Endothelial cell of umbilical vein (primary cell): ENCODE data around the gene PDE1C. TPM values are rescaled to one million over a fixed set of nuclear protein-coding genes. Genes with fewer than 3 reads are reported as not detected.

Experiments used
- BruUV-seq: library from RNA; stranded (reverse); fragments of 400-500 nt; replicated peaks from 2 replicates; lab custom pipeline; 2021; lab: Mats Ljungman, UMichigan
- CTCF ChIA-PET: fragments of 300-600, 350-600 bp; sonication (Branson Sonifier 250); formaldehyde crosslinking; loops from one replicate; lab custom pipeline; 2021; ENCODE audit warnings: antibody characterized with exemption, inconsistent platforms; lab: Charles Lee
- POLR2A ChIA-PET: fragments of 300-600, 350-600 bp; sonication (Branson Sonifier 250); formaldehyde crosslinking; loops from one replicate; lab custom pipeline; 2021; ENCODE audit warnings: antibody characterized with exemption, inconsistent platforms; lab: Charles Lee
- DNase-seq: peaks from one replicate; pipeline ENCODE4 v3.0.0-alpha.2; 2011; ENCODE audit warnings: low read depth, low spot score
- FAIRE-seq: peaks from 2 replicates; lab custom pipeline; 2011; peaks lifted over from hg19 to GRCh38; lab: Jason Lieb, UNC
- H2AFZ ChIP-seq: 2 replicates; pipeline ENCODE4 v1.6.0; 2012; ENCODE audit warnings: low read depth, low read length, control low read depth, inconsistent platforms
- H3K27ac ChIP-seq: 2 replicates; pipeline ENCODE4 v1.5.1; 2011; ENCODE audit warnings: low read depth, mild to moderate bottlenecking, control low read depth, low read length, moderate library complexity; ENCODE audit not compliant: insufficient read depth
- H3K27me3 ChIP-seq, 2 experiments: 2 replicates each; pipeline versions ENCODE4 v1.6.0 to v1.6.1; 2011; ENCODE audit warnings: low read length in 2 of 2, mixed read lengths in 1 of 2; ENCODE audit not compliant: control insufficient read depth in 2 of 2, insufficient read depth in 2 of 2
- H3K36me3 ChIP-seq, 2 experiments: 2 replicates in 1 of 2; 3 replicates in 1 of 2; pipeline ENCODE4 v1.5.1; 2011; ENCODE audit warnings: low read length in 2 of 2, mild to moderate bottlenecking in 1 of 2, moderate library complexity in 1 of 2; ENCODE audit not compliant: control insufficient read depth in 2 of 2, insufficient read depth in 2 of 2; ENCODE audit errors: extremely low read depth in 1 of 2
- H3K4me1 ChIP-seq: 3 replicates; pipeline ENCODE4 v1.5.1; 2011; ENCODE audit warnings: mild to moderate bottlenecking, low read length; ENCODE audit not compliant: control insufficient read depth, insufficient read depth; ENCODE audit errors: extremely low read depth
- H3K4me2 ChIP-seq: 2 replicates; pipeline ENCODE4 v1.6.1; 2011; ENCODE audit warnings: low read length, control low read depth, mixed read lengths; ENCODE audit not compliant: insufficient read depth
- H3K4me3 ChIP-seq, 3 experiments: fragments of 200-600 bp in 1 of 3; sonication (generic), shearing (Covaris generic) in 1 of 3; replicated peaks in 1 of 3; 2 replicates each; pipeline ENCODE4 v1.5.1; 2011 to 2016; ENCODE audit warnings: control low read depth in 3 of 3, low read length in 3 of 3, mild to moderate bottlenecking in 2 of 3, inconsistent platforms in 1 of 3, low read depth in 1 of 3, moderate library complexity in 1 of 3; ENCODE audit not compliant: insufficient read depth in 1 of 3
- H3K79me2 ChIP-seq: 2 replicates; pipeline ENCODE4 v1.6.0; 2012; ENCODE audit warnings: low read length, inconsistent platforms; ENCODE audit not compliant: control insufficient read depth, insufficient read depth
- H3K9ac ChIP-seq: replicated peaks from 2 replicates; pipeline ENCODE3; 2011; ENCODE audit warnings: low read length, control low read depth; ENCODE audit not compliant: insufficient read depth; ENCODE audit errors: extremely low read depth
- H3K9me1 ChIP-seq: replicated peaks from 3 replicates; pipeline ENCODE4 v1.6.0; 2011; ENCODE audit warnings: mild to moderate bottlenecking, low read length; ENCODE audit not compliant: control insufficient read depth, insufficient read depth; ENCODE audit errors: extremely low read depth
- H3K9me3 ChIP-seq: replicated peaks from 2 replicates; pipeline ENCODE4 v1.5.1; 2012; ENCODE audit warnings: low read length, inconsistent platforms; ENCODE audit not compliant: control insufficient read depth, insufficient read depth
- H4K20me1 ChIP-seq: replicated peaks from 2 replicates; pipeline ENCODE3; 2011; ENCODE audit warnings: mild to moderate bottlenecking, low read length; ENCODE audit not compliant: control insufficient read depth, insufficient read depth; ENCODE audit errors: extremely low read depth
- EZH2 ChIP-seq: IDR thresholded peaks from 2 replicates; pipeline ENCODE4 v1.6.1; 2012; ENCODE audit warnings: borderline replicate concordance, low read depth, mild to moderate bottlenecking, moderate library complexity, low read length, inconsistent platforms; ENCODE audit not compliant: severe bottlenecking
- FOS ChIP-seq: IDR thresholded peaks from 2 replicates; pipeline ENCODE4 v1.6.1; 2011; ENCODE audit warnings: mild to moderate bottlenecking, low read length, moderate library complexity, borderline replicate concordance; ENCODE audit not compliant: insufficient read depth
- GATA2 ChIP-seq: IDR thresholded peaks from 2 replicates; pipeline ENCODE4 v1.7.0; 2011; ENCODE audit warnings: low read depth, mild to moderate bottlenecking, moderate library complexity, mixed read lengths, low read length; ENCODE audit not compliant: insufficient read length, insufficient read depth
- JUN ChIP-seq: IDR thresholded peaks from 2 replicates; pipeline ENCODE4 v1.6.1; 2011; ENCODE audit warnings: borderline replicate concordance, low read depth; ENCODE audit not compliant: insufficient read length, insufficient read depth
- MYC ChIP-seq: IDR thresholded peaks from one replicate; pipeline ENCODE4 v1.6.1; 2011; ENCODE audit warnings: mild to moderate bottlenecking, low read depth, low read length
- POLR2A ChIP-seq: IDR thresholded peaks from 2 replicates; pipeline ENCODE4 v1.6.1; 2012; ENCODE audit warnings: low read depth, mild to moderate bottlenecking, control low read depth, low read length
- POLR2AphosphoS5 ChIP-seq: IDR thresholded peaks from 2 replicates; pipeline ENCODE4 v1.6.1; 2012; ENCODE audit warnings: low read depth, mild to moderate bottlenecking, control low read depth, low read length, moderate library complexity; ENCODE audit not compliant: insufficient read depth
- dilution Hi-C: fragments of 300-500 bp; cut with MboI; formaldehyde crosslinking; loops from one replicate; pipeline ENCODE4 v1.15.0; 2019; ENCODE audit warnings: low sequenced_read_pairs; ENCODE audit not compliant: extremely low pct_ligation_motif_present
- intact Hi-C: fragments of 100-400 bp; cut with micrococcal nuclease; formaldehyde crosslinking; loops from one replicate; pipeline ENCODE4 v1.10.0; 2022
- polyA plus RNA-seq, 4 experiments: library from polyadenylated mRNA; depleted of rRNA in 3 of 4; stranded (reverse) in 3 of 4; unstranded in 1 of 4; fragments of >200 nt; gene quantifications; 2 replicates each; pipeline versions ENCODE4 v1.2.1 to v1.2.3, GENCODE V29; 2011 to 2012; ENCODE audit warnings: missing spikeins in 1 of 4
- total RNA-seq: library from RNA; stranded (reverse); gene quantifications from 2 replicates; pipeline ENCODE4 v1.2.3, GENCODE V29; 2021
- TF ChIP-seq, protein P1 (sequence below), 2 donors: IDR thresholded peaks; 1 replicate in 1 of 2; 2 replicates in 1 of 2; pipeline ENCODE4 v1.5.1; 2011; ENCODE audit warnings: low read length in 2 of 2, mild to moderate bottlenecking in 2 of 2, moderate library complexity in 2 of 2, control low read depth in 1 of 2, inconsistent platforms in 1 of 2, low read depth in 1 of 2; ENCODE audit not compliant: insufficient read depth in 1 of 2; ENCODE audit errors: extremely low read depth in 1 of 2
- TF ChIP-seq, protein P2 (sequence below): IDR thresholded peaks from 2 replicates; pipeline ENCODE4 v1.6.1; 2011; ENCODE audit not compliant: insufficient read depth, insufficient read length

Gene PDE1C
- total and polyA plus RNA-seq, 2 donors (not counting 3 experiments of a cell fraction or from before 2014, with no cell fraction given) = 0.90 to 3.1 TPM

DNA sequence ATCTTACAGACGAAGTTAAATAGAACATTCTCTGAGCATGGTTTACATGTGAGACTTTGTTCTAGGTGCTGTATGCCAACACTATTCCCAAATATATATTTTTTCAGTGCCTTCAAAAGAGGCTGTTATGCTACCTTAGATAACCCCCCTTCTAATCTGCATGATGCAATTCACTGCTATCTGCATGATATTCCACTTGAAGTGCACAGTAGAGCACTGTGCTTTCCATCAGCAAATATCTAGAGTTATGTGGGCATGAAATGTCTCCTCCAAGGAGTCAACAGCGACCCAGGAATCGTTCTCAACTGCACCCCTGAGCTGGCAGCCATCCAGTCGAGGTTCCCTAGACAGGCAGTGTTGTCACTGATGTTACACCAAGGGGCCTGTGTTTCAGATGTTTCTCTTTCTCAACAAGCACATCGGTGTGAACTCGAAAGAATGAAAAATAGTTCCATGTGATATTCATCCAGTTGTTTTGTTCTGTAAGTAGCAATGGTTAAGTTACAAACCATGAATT lies 88.3 kb downstream of the PDE1C start:
- POLR2A ChIA-PET = no interaction called here
- Histone ChIP-seq H3K4me2 (no peak overlapping the region), H3K27me3 (no peaks in the 10 kb centered on the region), H3K79me2 (no peaks in the 10 kb centered on the region), H3K36me3 (no peaks in the 10 kb centered on the region), H3K27ac (no peak overlapping the region), H3K9me3 (no peaks in the 10 kb centered on the region), H3K4me3 (no peak overlapping the region), H3K9ac (no peak overlapping the region), H4K20me1 (no peaks in the 10 kb centered on the region), H3K9me1 (no peaks in the 10 kb centered on the region), H3K4me1 (peaks cover 9% of the 10 kb centered on the region), H2AFZ (no peak overlapping the region)
- DNase-seq (no peak), FAIRE-seq (no peak)
- TF ChIP-seq, protein P1, sequence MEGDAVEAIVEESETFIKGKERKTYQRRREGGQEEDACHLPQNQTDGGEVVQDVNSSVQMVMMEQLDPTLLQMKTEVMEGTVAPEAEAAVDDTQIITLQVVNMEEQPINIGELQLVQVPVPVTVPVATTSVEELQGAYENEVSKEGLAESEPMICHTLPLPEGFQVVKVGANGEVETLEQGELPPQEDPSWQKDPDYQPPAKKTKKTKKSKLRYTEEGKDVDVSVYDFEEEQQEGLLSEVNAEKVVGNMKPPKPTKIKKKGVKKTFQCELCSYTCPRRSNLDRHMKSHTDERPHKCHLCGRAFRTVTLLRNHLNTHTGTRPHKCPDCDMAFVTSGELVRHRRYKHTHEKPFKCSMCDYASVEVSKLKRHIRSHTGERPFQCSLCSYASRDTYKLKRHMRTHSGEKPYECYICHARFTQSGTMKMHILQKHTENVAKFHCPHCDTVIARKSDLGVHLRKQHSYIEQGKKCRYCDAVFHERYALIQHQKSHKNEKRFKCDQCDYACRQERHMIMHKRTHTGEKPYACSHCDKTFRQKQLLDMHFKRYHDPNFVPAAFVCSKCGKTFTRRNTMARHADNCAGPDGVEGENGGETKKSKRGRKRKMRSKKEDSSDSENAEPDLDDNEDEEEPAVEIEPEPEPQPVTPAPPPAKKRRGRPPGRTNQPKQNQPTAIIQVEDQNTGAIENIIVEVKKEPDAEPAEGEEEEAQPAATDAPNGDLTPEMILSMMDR (IDR thresholded peaks at IDR 0.05; ENCODE audit: extremely low read depth in 1 of 2, insufficient read depth in 1 of 2, low read depth in 1 of 2, low read length in 2 of 2) = no peak
- TF ChIP-seq FOS (no peak), EZH2 (no peak), JUN (no peak), MYC (no peak), GATA2 (no peak), POLR2AphosphoS5 (no peak), POLR2A (no peak)
- TF ChIP-seq, protein P2, sequence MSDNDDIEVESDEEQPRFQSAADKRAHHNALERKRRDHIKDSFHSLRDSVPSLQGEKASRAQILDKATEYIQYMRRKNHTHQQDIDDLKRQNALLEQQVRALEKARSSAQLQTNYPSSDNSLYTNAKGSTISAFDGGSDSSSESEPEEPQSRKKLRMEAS = no peak
- intact Hi-C loops = no loop called here
- no TSS peak for BruUV-seq
- CTCF ChIA-PET = no interaction called here
- dilution Hi-C loops = no loop called here
